Uterus (tissue), 4 donors: ENCODE measurements around the gene MTMR10. TPM values are rescaled to one million over a fixed set of nuclear protein-coding genes. Genes with fewer than 3 reads are reported as not detected.

Experiments used
- DNase-seq, 2 donors: peaks; one replicate each; pipeline ENCODE4 v3.0.0-alpha.2; 2019 to 2020
- H3K27ac ChIP-seq, 2 donors: fragments of 200-600 bp; sonication (generic); 1 replicate in 1 of 2; 2 replicates in 1 of 2; pipeline ENCODE4 v1.5.1; 2016 to 2018
- H3K27me3 ChIP-seq, 2 donors: fragments of 200-600 bp; sonication (generic); one replicate each; pipeline ENCODE4 v1.5.1; 2018 to 2019; ENCODE audit warnings: control low read depth in 1 of 2
- H3K36me3 ChIP-seq, 2 donors: fragments of 200-600 bp; sonication (generic); one replicate each; pipeline ENCODE4 v1.5.1; 2019; ENCODE audit warnings: control low read depth in 1 of 2
- H3K4me1 ChIP-seq, 2 donors: fragments of 200-600 bp; sonication (generic); one replicate each; pipeline ENCODE4 v1.5.1; 2018 to 2019; ENCODE audit warnings: control low read depth in 1 of 2
- H3K4me3 ChIP-seq, 2 donors: fragments of 200-600 bp; sonication (generic); 1 replicate in 1 of 2; 2 replicates in 1 of 2; pipeline ENCODE4 v1.5.1; 2018 to 2019; ENCODE audit warnings: mild to moderate bottlenecking in 1 of 2
- H3K9me3 ChIP-seq, 2 donors: fragments of 200-600 bp; sonication (generic); one replicate each; pipeline ENCODE4 v1.5.1; 2019; ENCODE audit warnings: control low read depth in 1 of 2
- CTCF ChIP-seq, 4 experiments: fragments of 200-600 bp in 2 of 4; fragments of 450-650 bp in 2 of 4; sonication (generic) in 2 of 4; IDR thresholded peaks; one replicate each; pipeline ENCODE4 v1.5.1; 2016 to 2019; ENCODE audit warnings: antibody characterized with exemption in 4 of 4, mild to moderate bottlenecking in 2 of 4, moderate library complexity in 1 of 4
- POLR2A ChIP-seq, 2 donors: fragments of 450-650 bp; IDR thresholded peaks; one replicate each; pipeline ENCODE4 v1.6.1; 2016; ENCODE audit warnings: antibody characterized with exemption in 2 of 2, mild to moderate bottlenecking in 1 of 2, moderate library complexity in 1 of 2
- intact Hi-C: fragments of 100-400 bp; cut with DNase I; formaldehyde crosslinking; loops from one replicate; pipeline ENCODE4 v1.15.1; 2023; ENCODE audit warnings: low total_unique reads
- total RNA-seq, 4 donors: library from RNA; depleted of rRNA in 3 of 4; stranded (reverse); fragments of >200 nt in 3 of 4; gene quantifications; one replicate each; pipeline versions ENCODE4 v1.1.0 to v1.2.4, GENCODE V29; 2014 to 2023
- donor health status: DM: yes; HTN: yes; CAD: no.

The MTMR10 gene
- total RNA-seq, 4 donors from 2014 or later = 11.8 to 34.2 (median 19.1) TPM

- Histone ChIP-seq H3K36me3 (no peaks in the 10 kb centered on the region), H3K27me3 (no peaks in the 10 kb centered on the region), H3K9me3 (no peaks in the 10 kb centered on the region), H3K4me1 (peaks cover 3 to 5% of the 10 kb centered on the region in 2 donors), H3K27ac (no peak overlapping the region), H3K4me3 (no peak overlapping the region)
- DNase-seq = no peak
- intact Hi-C loops = no loop called here
- no peak for TF ChIP-seq POLR2A (IDR thresholded peaks at IDR 0.05)
Observed at GRCh38 chr15:31027910-31028578, 36.6 kb upstream of the MTMR10 start.

GRCh38 chr15:31025996-31026395, 34.6 kb upstream of the MTMR10 start:
- H3K9me3 ChIP-seq = no peaks in the 10 kb centered on the region
- H3K4me1 ChIP-seq = peaks cover 0 to 5% of the 10 kb centered on the region in 2 donors
- H3K36me3 ChIP-seq = no peaks in the 10 kb centered on the region
- no peak overlapping the region for H3K4me3 ChIP-seq
- no peaks in the 10 kb centered on the region for H3K27me3 ChIP-seq
- no peak for TF ChIP-seq POLR2A (IDR thresholded peaks at IDR 0.05)
- TF ChIP-seq CTCF (IDR thresholded peaks at IDR 0.05) = no peak
- H3K27ac ChIP-seq = no peak overlapping the region
- intact Hi-C loops = no loop called here
- DNase-seq = no peak

GRCh38 chr15:31024979-31025378, 33.6 kb upstream of the MTMR10 start:
- H3K9me3 ChIP-seq = no peaks in the 10 kb centered on the region
- no peak for DNase-seq
- TF ChIP-seq POLR2A (IDR thresholded peaks at IDR 0.05) (no peak), CTCF (IDR thresholded peaks at IDR 0.05) (no peak)
- intact Hi-C loops = no loop called here
- no peak overlapping the region for H3K4me3 ChIP-seq
- no peak overlapping the region for H3K27ac ChIP-seq
- no peaks in the 10 kb centered on the region for H3K36me3 ChIP-seq
- no peaks in the 10 kb centered on the region for H3K27me3 ChIP-seq
- H3K4me1 ChIP-seq = peaks cover 0 to 5% of the 10 kb centered on the region in 2 donors

GRCh38 chr15:31024330-31024729, 32.9 kb upstream of the MTMR10 start:
- TF ChIP-seq POLR2A (IDR thresholded peaks at IDR 0.05) = no peak
- no peak for TF ChIP-seq CTCF (IDR thresholded peaks at IDR 0.05)
- Histone ChIP-seq H3K9me3 (no peaks in the 10 kb centered on the region), H3K27me3 (no peaks in the 10 kb centered on the region), H3K36me3 (no peaks in the 10 kb centered on the region), H3K4me3 (no peak overlapping the region), H3K27ac (no peak overlapping the region), H3K4me1 (peaks cover 0 to 5% of the 10 kb centered on the region in 2 donors)
- no peak for DNase-seq
- intact Hi-C loops = no loop called here

- TF ChIP-seq CTCF (IDR thresholded peaks at IDR 0.05) (no peak), POLR2A (IDR thresholded peaks at IDR 0.05) (no peak)
- Histone ChIP-seq H3K27me3 (no peaks in the 10 kb centered on the region), H3K36me3 (no peaks in the 10 kb centered on the region), H3K9me3 (no peaks in the 10 kb centered on the region), H3K4me3 (no peak overlapping the region), H3K27ac (no peak overlapping the region), H3K4me1 (peaks cover 0 to 5% of the 10 kb centered on the region in 2 donors)
- intact Hi-C loops = no loop called here
- no peak for DNase-seq
Observed at GRCh38 chr15:31023841-31024240, 32.4 kb upstream of the MTMR10 start.
